GM12874 (cell line): ENCODE data around the gene PRAMEF11.
"Not testable (repeated sequence)": the region's sequence is repeated elsewhere in the genome, so short reads cannot be mapped to it uniquely, and the experiment has no call there.

ENCODE experiments used
- CTCF ChIP-seq: IDR thresholded peaks from 2 replicates; pipeline ENCODE4 v1.5.1; 2011; ENCODE audit warnings: low read depth, mild to moderate bottlenecking, control low read depth, low read length, moderate library complexity; ENCODE audit not compliant: insufficient read depth

The PRAMEF11 gene

GRCh38 chr1:12831310-12831709 is at the start of gene PRAMEF11:
Gene PRAMEF11, minus strand, starts transcription at chr1:12831410. Its CDS starts 2,621 bp downstream, at chr1:12828789.
- TF ChIP-seq CTCF = not testable (repeated sequence)

DNA sequence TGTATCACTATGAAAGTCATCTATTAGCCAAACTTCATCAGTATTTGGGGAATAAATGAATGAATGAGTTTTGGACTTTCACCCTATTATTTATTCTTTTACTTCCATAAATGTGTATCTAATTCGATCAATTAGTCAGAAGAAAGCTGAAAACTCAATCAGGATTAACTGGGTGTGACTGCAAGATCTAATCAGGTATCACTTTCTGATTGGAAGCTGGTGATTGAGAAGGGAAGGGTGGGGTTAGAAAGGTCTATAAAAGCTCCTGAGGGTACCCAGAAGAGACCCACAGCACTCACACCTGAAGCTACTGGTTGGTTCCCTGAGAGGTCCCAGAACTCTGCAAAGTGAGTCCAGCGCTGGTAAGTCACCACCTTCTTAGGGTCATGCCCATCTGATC is 25.6 kb upstream of the PRAMEF11 start, which contains the start of gene PRAMEF2:
PRAMEF2 (plus strand) TSS at position 301 of the 400 bp plus-strand sequence. CDS start 1,924 bp downstream, outside the sequence.
- TF ChIP-seq CTCF = not testable (repeated sequence)

GRCh38 chr1:12851779-12852178 is 20.6 kb upstream of the PRAMEF11 start:
- TF ChIP-seq CTCF = no peak

- TF ChIP-seq CTCF = not testable (repeated sequence)
Observed at GRCh38 chr1:12848620-12849019, 17.4 kb upstream of the PRAMEF11 start, which contains the start of gene HNRNPCL1. Gene HNRNPCL1, minus strand, starts transcription at chr1:12848720. Its CDS starts 431 bp downstream, at chr1:12848289.

DNA sequence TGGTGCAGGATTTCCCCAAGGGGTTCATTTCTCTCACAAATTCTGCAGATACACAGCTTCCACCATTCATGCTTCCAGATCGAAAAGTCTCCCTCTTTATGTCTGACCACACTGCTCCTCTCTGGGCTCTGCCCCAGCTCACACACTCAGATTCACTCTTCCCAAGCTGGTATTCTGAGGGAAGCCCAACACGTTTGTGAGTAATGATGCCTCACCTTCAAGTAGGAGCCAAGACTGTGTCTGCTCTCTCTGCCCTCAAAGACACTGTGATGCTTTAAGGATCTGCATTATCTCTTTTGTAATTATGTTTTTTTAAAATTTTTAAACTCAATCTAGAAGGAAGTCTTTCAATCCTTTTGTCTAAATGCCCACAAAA is 19.8 kb downstream of the PRAMEF11 start:
- TF ChIP-seq CTCF = no peak

GRCh38 chr1:12810691-12811408 is 20.4 kb downstream of the PRAMEF11 start:
- no peak for TF ChIP-seq CTCF

DNA sequence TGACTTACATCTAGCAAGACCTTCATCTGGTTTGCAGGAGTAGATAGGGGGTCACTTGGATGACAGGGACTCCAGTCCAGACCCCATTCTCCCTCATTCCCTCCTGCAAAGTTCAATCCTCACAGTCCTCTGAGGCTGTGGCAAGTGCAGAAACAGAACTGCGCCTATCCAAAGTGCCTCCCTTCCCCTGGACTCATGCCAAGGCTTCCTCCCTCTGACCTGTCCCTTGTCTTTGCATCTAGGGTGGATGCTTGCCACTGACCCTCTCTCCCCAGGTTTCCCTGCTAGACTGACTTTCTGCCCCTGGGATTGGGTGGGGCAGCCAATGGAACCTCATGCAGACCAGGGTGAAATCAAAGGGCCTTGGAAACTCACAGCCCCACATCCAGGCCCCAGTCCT is 21.3 kb downstream of the PRAMEF11 start:
- TF ChIP-seq CTCF = no peak
